B cell (primary cell): Measurements from ENCODE around the gene UMOD. TPM values are rescaled to one million over a fixed set of nuclear protein-coding genes. Genes with fewer than 3 reads are reported as not detected.

Source experiments
- ATAC-seq: fragments of 200-7000 bp; cut with Tn5 transposase; one replicate; pipeline ENCODE4 v1.10.0; 2021; ENCODE audit warnings: low read depth, mild to moderate bottlenecking, moderate number of reproducible peaks, moderate library complexity
- CTCF ChIA-PET: fragments of 350-600 bp; sonication (Branson Sonifier 250); formaldehyde crosslinking; loops from one replicate; lab custom pipeline; 2021; ENCODE audit warnings: antibody characterized with exemption, inconsistent platforms; lab: Charles Lee
- POLR2A ChIA-PET: fragments of 350-600 bp; sonication (Branson Sonifier 250); formaldehyde crosslinking; loops from one replicate; lab custom pipeline; 2021; ENCODE audit warnings: antibody characterized with exemption; lab: Charles Lee
- DNase-seq: peaks from one replicate; pipeline ENCODE4 v3.0.0; 2013
- H2AFZ ChIP-seq: 2 replicates; pipeline ENCODE4 v1.6.1; 2012; ENCODE audit warnings: mild to moderate bottlenecking, low read depth, low read length; ENCODE audit not compliant: insufficient read depth, poor library complexity, severe bottlenecking
- H3K27ac ChIP-seq, 2 donors: 1 replicate in 1 of 2; 2 replicates in 1 of 2; pipeline ENCODE4 v1.5.1; 2012 to 2013; ENCODE audit warnings: low read length in 2 of 2, mild to moderate bottlenecking in 2 of 2, moderate library complexity in 1 of 2
- H3K27me3 ChIP-seq, 4 experiments: fragments of 200-600 bp in 1 of 4; sonication (generic) in 1 of 4; replicated peaks in 1 of 4; 1 replicate in 2 of 4; 2 replicates in 2 of 4; pipeline versions ENCODE4 v1.6.1 to v1.7.0; 2013 to 2016; ENCODE audit warnings: low read length in 3 of 4, mild to moderate bottlenecking in 2 of 4, mixed read lengths in 1 of 4, moderate library complexity in 1 of 4; ENCODE audit not compliant: insufficient read depth in 4 of 4, control insufficient read depth in 3 of 4; ENCODE audit errors: control extremely low read depth in 1 of 4
- H3K36me3 ChIP-seq, 2 experiments: replicated peaks in 1 of 2; 1 replicate in 1 of 2; 2 replicates in 1 of 2; pipeline versions ENCODE4 v1.6.1 to v1.7.1; 2013; ENCODE audit warnings: low read length in 1 of 2; ENCODE audit not compliant: insufficient read depth in 2 of 2, control insufficient read depth in 1 of 2; ENCODE audit errors: control extremely low read depth in 1 of 2, extremely low read depth in 1 of 2
- H3K4me1 ChIP-seq, 2 donors: fragments of 200-600 bp in 1 of 2; sonication (generic) in 1 of 2; 1 replicate in 1 of 2; 2 replicates in 1 of 2; pipeline versions ENCODE4 v1.5.1 to v1.6.1; 2013 to 2017; ENCODE audit warnings: low read length in 2 of 2; ENCODE audit not compliant: control insufficient read depth in 2 of 2, insufficient read depth in 2 of 2
- H3K4me2 ChIP-seq: replicated peaks from 2 replicates; pipeline ENCODE3; 2012; ENCODE audit warnings: mild to moderate bottlenecking, low read depth, low read length; ENCODE audit not compliant: poor library complexity, severe bottlenecking
- H3K4me3 ChIP-seq, 5 experiments: fragments of 200-600 bp in 1 of 5; sonication (generic) in 1 of 5; 1 replicate in 3 of 5; 2 replicates in 2 of 5; pipeline versions ENCODE4 v1.5.1 to v1.7.0; 2011 to 2016; ENCODE audit warnings: low read length in 4 of 5, mild to moderate bottlenecking in 4 of 5, low read depth in 2 of 5, control low read depth in 1 of 5, moderate library complexity in 1 of 5; ENCODE audit not compliant: insufficient read depth in 1 of 5; ENCODE audit errors: control extremely low read depth in 1 of 5, extremely low read depth in 1 of 5
- H3K79me2 ChIP-seq: fragments of 200-600 bp; sonication (generic); one replicate; pipeline ENCODE4 v1.6.0; 2016; ENCODE audit warnings: low read length; ENCODE audit not compliant: control insufficient read depth, insufficient read depth
- H3K9ac ChIP-seq: fragments of 200-600 bp; sonication (generic); 2 replicates; pipeline ENCODE4 v1.6.1; 2017; ENCODE audit warnings: mild to moderate bottlenecking, low read length, moderate library complexity
- H3K9me3 ChIP-seq, 3 donors: one replicate each; pipeline versions ENCODE4 v1.6.1 to v1.7.1; 2013; ENCODE audit warnings: low read length in 2 of 3; ENCODE audit not compliant: control insufficient read depth in 2 of 3, insufficient read depth in 1 of 3; ENCODE audit errors: control extremely low read depth in 1 of 3
- H4K20me1 ChIP-seq: 2 replicates; pipeline ENCODE4 v1.6.0; 2012; ENCODE audit warnings: mild to moderate bottlenecking, low read length; ENCODE audit not compliant: insufficient read depth, control insufficient read depth, poor library complexity, severe bottlenecking
- H3K27ac Mint-ChIP-seq: one replicate; pipeline ENCODE4 v1.8.0; 2021; ENCODE audit warnings: mixed read lengths
- H3K27me3 Mint-ChIP-seq: one replicate; pipeline ENCODE4 v1.8.0; 2021; ENCODE audit warnings: mixed read lengths
- H3K4me1 Mint-ChIP-seq: one replicate; pipeline ENCODE4 v1.8.0; 2021; ENCODE audit warnings: mixed read lengths
- H3K4me3 Mint-ChIP-seq: one replicate; pipeline ENCODE4 v1.8.0; 2021; ENCODE audit warnings: mixed read lengths
- H3K9me3 Mint-ChIP-seq: one replicate; pipeline ENCODE4 v1.8.0; 2022; ENCODE audit warnings: mixed read lengths; ENCODE audit not compliant: insufficient read depth
- EZH2 ChIP-seq: IDR thresholded peaks from 2 replicates; pipeline ENCODE4 v1.6.1; 2012; ENCODE audit warnings: borderline replicate concordance, low read depth, mild to moderate bottlenecking, moderate library complexity, low read length; ENCODE audit not compliant: insufficient read depth, poor library complexity, severe bottlenecking
- WGBS: methylation state at CpG from one replicate; pipeline ENCODE4 v1.1.5; 2013; ENCODE audit warnings: missing lambda C conversion rate; ENCODE audit not compliant: insufficient coverage; 5-methylcytosine and 5-hydroxymethylcytosine counted together
- intact Hi-C: fragments of 100-400 bp; cut with micrococcal nuclease; formaldehyde crosslinking; loops from one replicate; pipeline ENCODE4 v1.10.0; 2022
- polyA plus RNA-seq: library from polyadenylated mRNA; depleted of rRNA; stranded (reverse); fragments of >200 nt; gene quantifications from 2 replicates; pipeline ENCODE4 v1.2.3, GENCODE V29; 2012
- total RNA-seq, 2 donors: library from RNA; stranded (reverse); fragments of 120-200 nt in 1 of 2; gene quantifications; 1 replicate in 1 of 2; 2 replicates in 1 of 2; pipeline versions ENCODE4 v1.2.3 to v1.2.4, GENCODE V29; 2013 to 2022
- TF ChIP-seq, protein P1 (sequence below): fragments of 200-600 bp; IDR thresholded peaks from one replicate; pipeline ENCODE4 v1.8.0; 2022; ENCODE audit warnings: antibody characterized with exemption, mild to moderate bottlenecking

The UMOD gene
- total and polyA plus RNA-seq, 2 donors (not counting 1 experiment from before 2014, with no cell fraction given): not detected

DNA sequence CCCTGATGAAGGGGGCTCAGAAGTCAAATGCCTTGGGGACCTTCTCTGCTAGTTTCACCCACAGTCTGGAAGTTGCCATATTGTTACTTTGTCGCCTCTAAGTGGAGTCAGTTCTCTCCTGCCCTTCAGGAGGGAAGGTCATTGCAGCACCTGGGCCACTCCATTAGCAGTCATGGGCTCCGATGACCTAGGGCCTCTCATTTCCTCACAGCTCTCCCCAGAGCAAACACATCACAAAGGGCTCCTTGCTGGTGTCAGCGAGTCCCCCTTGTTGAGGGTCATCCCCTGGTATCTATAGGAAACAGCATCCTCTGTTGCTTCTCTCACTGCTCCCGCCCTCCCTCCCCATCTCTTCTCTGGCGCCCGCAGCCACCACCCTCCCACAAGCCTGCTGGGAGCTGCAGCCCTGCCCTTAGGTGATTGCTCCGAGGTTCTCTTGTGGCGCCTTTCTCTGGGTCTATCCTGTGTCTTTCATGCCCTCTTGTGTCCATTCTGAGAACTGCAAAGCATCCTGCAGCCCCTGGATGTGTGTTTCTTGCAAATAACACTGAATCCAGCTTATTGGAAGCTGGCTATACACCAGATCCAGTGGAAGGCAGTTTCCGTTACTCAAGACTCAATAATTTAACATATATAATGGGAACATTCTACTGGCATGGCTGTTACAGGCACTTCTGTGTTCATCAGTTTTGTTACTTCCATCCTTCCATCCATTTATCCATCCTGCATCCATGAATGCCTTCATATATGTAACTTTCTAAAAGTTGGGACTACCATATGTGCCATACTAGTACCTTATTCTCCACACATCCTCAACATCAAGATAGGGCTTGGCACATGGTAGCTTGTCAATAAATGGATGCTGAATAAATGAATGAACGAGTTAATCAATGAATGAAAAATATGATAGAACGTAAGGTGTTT, 30.9 kb upstream of the UMOD start:
- H3K9me3 ChIP-seq: peaks cover 0 to 3% (median 0%) of the 10 kb centered on the region in 3 donors
- H3K4me3 ChIP-seq: no peak overlapping the region
- no peak overlapping the region for H3K27ac Mint-ChIP-seq
- H3K4me2 ChIP-seq: no peak overlapping the region
- peaks cover 25% of the 10 kb centered on the region for H3K27me3 Mint-ChIP-seq
- no peaks in the 10 kb centered on the region for H3K4me1 ChIP-seq
- no peak for TF ChIP-seq EZH2
- TF ChIP-seq, protein P1, sequence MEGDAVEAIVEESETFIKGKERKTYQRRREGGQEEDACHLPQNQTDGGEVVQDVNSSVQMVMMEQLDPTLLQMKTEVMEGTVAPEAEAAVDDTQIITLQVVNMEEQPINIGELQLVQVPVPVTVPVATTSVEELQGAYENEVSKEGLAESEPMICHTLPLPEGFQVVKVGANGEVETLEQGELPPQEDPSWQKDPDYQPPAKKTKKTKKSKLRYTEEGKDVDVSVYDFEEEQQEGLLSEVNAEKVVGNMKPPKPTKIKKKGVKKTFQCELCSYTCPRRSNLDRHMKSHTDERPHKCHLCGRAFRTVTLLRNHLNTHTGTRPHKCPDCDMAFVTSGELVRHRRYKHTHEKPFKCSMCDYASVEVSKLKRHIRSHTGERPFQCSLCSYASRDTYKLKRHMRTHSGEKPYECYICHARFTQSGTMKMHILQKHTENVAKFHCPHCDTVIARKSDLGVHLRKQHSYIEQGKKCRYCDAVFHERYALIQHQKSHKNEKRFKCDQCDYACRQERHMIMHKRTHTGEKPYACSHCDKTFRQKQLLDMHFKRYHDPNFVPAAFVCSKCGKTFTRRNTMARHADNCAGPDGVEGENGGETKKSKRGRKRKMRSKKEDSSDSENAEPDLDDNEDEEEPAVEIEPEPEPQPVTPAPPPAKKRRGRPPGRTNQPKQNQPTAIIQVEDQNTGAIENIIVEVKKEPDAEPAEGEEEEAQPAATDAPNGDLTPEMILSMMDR: peak; percentile 79
- H3K36me3 ChIP-seq: no peaks in the 10 kb centered on the region
- POLR2A ChIA-PET: no interaction called here
- intact Hi-C loops: loop anchor here (2.0 kb wide), 1 partner anchor 485 kb away; no protein-coding TSS in a partner anchor
- whole genome bisulfite sequencing: 29% methylated on average over 5 of the region's 11 CpGs
- CTCF ChIA-PET: interaction anchor here (1.0 to 3.9 kb wide), 8 partner anchors 10 to 825 kb away, joined by 3 to 30 read pairs (median 6); no protein-coding TSS in a partner anchor
- peaks cover 2% of the 10 kb centered on the region for H3K4me1 Mint-ChIP-seq
- H3K79me2 ChIP-seq: no peaks in the 10 kb centered on the region
- H3K9me3 Mint-ChIP-seq: no peaks in the 10 kb centered on the region
- H2AFZ ChIP-seq: no peak overlapping the region
- H3K27ac ChIP-seq: no peak overlapping the region
- ATAC-seq (no peak), DNase-seq (peak; percentile 54)
- no peak overlapping the region for H3K4me3 Mint-ChIP-seq
- H3K9ac ChIP-seq: no peak overlapping the region
- no peaks in the 10 kb centered on the region for H4K20me1 ChIP-seq
- peaks cover 0 to 21% (median 1%) of the 10 kb centered on the region in 4 experiments for H3K27me3 ChIP-seq
